Measurements from ENCODE around the gene MTFR2. TPM values are rescaled to one million over a fixed set of nuclear protein-coding genes. Genes with fewer than 3 reads are reported as not detected.

Gene MTFR2
- total RNA-seq, 1 donor from 2014 or later = 1.4 TPM

DNA sequence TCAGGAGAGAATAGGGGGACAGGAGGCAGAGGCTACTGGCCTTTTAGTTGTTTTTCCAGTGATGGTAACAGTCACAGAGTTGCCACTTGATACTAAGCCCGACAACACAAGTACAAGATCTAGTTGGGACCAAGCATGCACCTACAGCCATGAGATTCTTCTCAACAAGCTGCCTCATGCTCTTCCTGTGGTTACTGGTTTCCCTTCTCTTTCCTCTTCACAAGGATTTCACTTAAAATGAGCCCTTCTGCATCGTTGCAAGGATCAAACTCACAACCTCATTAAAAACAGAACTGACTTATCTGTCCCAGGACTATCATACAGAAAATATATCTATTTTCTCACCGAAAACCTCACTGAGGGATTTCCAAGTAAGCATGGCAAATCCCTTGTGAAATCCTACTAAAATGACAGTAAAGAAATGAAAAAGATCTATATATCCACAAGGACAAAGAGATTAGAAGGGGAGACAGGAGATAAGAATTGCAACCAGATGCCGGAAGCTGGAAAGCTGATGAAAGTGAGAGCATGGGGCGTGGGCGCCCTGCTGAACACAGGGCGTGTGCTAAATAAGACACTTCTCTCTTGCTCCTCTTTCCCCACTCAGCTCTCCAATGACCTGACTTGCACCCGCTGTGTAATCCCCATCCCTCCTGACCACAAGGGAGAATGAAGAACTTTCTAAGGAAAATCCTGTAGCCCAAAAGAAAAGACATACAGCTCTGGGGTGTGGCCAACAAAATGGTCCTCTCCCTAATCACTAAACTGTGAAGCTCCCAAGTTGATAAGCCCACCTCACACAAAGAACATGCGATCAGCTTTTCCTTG, 13.4 kb downstream of the MTFR2 start:
- H3K27me3 Mint-ChIP-seq (ENCODE audit: unreplicated experiment) = peaks cover 4% of the 10 kb centered on the region
- H3K9me3 Mint-ChIP-seq (ENCODE audit: unreplicated experiment) = no peaks in the 10 kb centered on the region
- DNase-seq (ENCODE audit: low spot score) = no peak
- TF ChIP-seq, protein P1, sequence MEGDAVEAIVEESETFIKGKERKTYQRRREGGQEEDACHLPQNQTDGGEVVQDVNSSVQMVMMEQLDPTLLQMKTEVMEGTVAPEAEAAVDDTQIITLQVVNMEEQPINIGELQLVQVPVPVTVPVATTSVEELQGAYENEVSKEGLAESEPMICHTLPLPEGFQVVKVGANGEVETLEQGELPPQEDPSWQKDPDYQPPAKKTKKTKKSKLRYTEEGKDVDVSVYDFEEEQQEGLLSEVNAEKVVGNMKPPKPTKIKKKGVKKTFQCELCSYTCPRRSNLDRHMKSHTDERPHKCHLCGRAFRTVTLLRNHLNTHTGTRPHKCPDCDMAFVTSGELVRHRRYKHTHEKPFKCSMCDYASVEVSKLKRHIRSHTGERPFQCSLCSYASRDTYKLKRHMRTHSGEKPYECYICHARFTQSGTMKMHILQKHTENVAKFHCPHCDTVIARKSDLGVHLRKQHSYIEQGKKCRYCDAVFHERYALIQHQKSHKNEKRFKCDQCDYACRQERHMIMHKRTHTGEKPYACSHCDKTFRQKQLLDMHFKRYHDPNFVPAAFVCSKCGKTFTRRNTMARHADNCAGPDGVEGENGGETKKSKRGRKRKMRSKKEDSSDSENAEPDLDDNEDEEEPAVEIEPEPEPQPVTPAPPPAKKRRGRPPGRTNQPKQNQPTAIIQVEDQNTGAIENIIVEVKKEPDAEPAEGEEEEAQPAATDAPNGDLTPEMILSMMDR (IDR thresholded peaks at IDR 0.05; ENCODE audit: unreplicated experiment) = no peak
- H3K36me3 Mint-ChIP-seq (ENCODE audit: low read depth, unreplicated experiment) = no peaks in the 10 kb centered on the region
- H3K4me3 Mint-ChIP-seq (ENCODE audit: unreplicated experiment) = no peak overlapping the region
- H3K27ac Mint-ChIP-seq (ENCODE audit: unreplicated experiment) = no peak overlapping the region
- H3K4me1 Mint-ChIP-seq (ENCODE audit: unreplicated experiment) = peaks cover 5% of the 10 kb centered on the region

DNA sequence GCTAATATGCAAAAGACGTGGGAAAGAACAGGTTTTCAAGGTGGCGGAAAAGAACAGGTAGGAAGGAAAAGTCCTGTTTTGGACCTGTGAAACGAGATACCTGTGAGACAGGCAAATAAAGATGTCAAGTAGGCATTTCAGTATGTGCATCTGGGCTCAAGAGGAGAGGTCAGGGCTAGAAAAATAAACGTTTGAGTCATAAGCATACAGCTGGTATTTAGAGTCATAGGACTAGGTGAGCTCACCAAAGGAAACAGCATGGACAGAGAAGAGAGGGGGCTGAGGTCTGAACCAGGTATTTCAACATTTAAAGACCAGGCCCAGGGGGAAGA, 14.9 kb downstream of the MTFR2 start:
- no peak for DNase-seq (ENCODE audit: low spot score)
- TF ChIP-seq, protein P1 (IDR thresholded peaks at IDR 0.05; ENCODE audit: unreplicated experiment) = no peak
- Mint-ChIP-seq H3K4me3 (ENCODE audit: unreplicated experiment) (no peak overlapping the region), H3K27me3 (ENCODE audit: unreplicated experiment) (peaks cover 4% of the 10 kb centered on the region), H3K4me1 (ENCODE audit: unreplicated experiment) (peaks cover 5% of the 10 kb centered on the region), H3K27ac (ENCODE audit: unreplicated experiment) (no peak overlapping the region), H3K36me3 (ENCODE audit: low read depth, unreplicated experiment) (no peaks in the 10 kb centered on the region), H3K9me3 (ENCODE audit: unreplicated experiment) (no peaks in the 10 kb centered on the region)

DNA sequence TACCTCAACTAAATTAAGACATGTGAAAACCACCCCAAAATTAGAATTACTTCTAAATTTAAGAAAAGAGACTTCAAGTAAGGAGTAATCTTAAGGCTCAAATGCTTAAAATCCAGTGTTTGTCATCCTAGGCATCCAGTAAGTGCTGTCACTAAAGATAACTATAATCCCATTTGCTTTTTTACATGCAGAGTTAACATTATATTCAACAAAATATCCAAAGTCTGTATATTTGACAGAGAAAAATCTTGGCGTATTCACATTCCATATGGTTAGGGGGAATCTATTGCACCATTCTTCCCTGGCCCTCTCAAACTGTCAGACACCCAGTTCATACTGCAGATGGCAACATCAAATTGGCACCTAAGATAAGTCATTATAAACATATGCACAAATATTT, 17.4 kb downstream of the MTFR2 start:
- DNase-seq (ENCODE audit: low spot score) = no peak
- TF ChIP-seq, protein P1 (IDR thresholded peaks at IDR 0.05; ENCODE audit: unreplicated experiment) = no peak
- peaks cover 4% of the 10 kb centered on the region for H3K27me3 Mint-ChIP-seq (ENCODE audit: unreplicated experiment)
- no peak overlapping the region for H3K4me3 Mint-ChIP-seq (ENCODE audit: unreplicated experiment)
- H3K36me3 Mint-ChIP-seq (ENCODE audit: low read depth, unreplicated experiment) = no peaks in the 10 kb centered on the region
- H3K9me3 Mint-ChIP-seq (ENCODE audit: unreplicated experiment) = no peaks in the 10 kb centered on the region
- H3K4me1 Mint-ChIP-seq (ENCODE audit: unreplicated experiment) = peaks cover 12% of the 10 kb centered on the region
- peak overlapping the region; percentile 44 for H3K27ac Mint-ChIP-seq (ENCODE audit: unreplicated experiment)

DNA sequence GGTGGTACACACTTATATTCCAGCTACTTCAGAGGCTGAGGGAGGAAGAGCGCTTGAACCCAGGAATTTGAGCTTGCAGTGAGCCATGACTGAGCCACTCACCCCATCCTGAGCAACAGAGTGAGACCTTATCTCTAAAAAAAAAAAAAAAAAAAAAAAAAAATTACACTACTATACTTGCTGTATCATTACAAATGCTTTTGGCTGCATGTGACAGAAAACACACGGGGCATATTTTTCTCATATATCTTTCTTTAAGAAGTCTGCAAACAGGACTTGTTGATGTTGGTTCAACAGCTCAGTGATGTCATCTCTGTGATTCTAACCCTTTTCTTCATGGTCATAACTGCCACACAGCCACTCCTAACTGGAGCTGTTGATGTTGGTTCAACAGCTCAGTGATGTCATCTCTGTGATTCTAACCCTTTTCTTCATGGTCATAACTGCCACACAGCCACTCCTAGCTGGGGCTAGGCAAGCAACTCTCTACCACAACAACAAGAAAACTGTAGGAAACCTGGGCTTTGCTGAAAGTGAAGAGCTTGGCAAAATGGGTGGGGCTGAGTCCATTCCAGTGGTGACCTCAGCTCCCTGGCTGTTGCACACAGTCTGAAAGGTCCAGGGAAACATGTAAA, 19.8 kb downstream of the MTFR2 start:
- peaks cover 24% of the 10 kb centered on the region for H3K4me1 Mint-ChIP-seq (ENCODE audit: unreplicated experiment)
- H3K27me3 Mint-ChIP-seq (ENCODE audit: unreplicated experiment) = peaks cover 4% of the 10 kb centered on the region
- H3K4me3 Mint-ChIP-seq (ENCODE audit: unreplicated experiment) = no peak overlapping the region
- TF ChIP-seq, protein P1 (IDR thresholded peaks at IDR 0.05; ENCODE audit: unreplicated experiment) = no peak
- no peaks in the 10 kb centered on the region for H3K9me3 Mint-ChIP-seq (ENCODE audit: unreplicated experiment)
- H3K36me3 Mint-ChIP-seq (ENCODE audit: low read depth, unreplicated experiment) = no peaks in the 10 kb centered on the region
- H3K27ac Mint-ChIP-seq (ENCODE audit: unreplicated experiment) = no peak overlapping the region
- DNase-seq (ENCODE audit: low spot score) = no peak

DNA sequence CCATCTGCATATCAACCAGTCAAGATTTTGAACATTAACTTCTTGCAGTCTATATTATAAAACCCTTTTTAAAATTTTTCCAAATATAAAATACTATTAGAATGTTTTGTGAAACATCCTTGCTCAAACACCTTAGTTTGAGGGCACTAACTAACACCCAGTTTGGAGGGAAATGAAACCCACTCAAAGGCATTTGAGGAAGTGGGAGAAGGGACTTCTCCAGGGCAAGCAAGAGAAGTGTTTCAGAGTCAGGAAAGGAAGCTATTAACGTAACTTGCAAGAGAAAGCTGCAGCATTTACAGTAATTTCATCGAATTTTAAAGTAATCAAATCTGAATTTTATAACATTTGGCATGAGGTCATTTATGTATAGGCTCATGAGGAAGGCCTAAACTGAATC, 21.3 kb downstream of the MTFR2 start:
- no peak overlapping the region for H3K4me3 Mint-ChIP-seq (ENCODE audit: unreplicated experiment)
- TF ChIP-seq, protein P1 (IDR thresholded peaks at IDR 0.05; ENCODE audit: unreplicated experiment) = no peak
- peaks cover 4% of the 10 kb centered on the region for H3K27me3 Mint-ChIP-seq (ENCODE audit: unreplicated experiment)
- no peaks in the 10 kb centered on the region for H3K9me3 Mint-ChIP-seq (ENCODE audit: unreplicated experiment)
- no peak overlapping the region for H3K27ac Mint-ChIP-seq (ENCODE audit: unreplicated experiment)
- no peaks in the 10 kb centered on the region for H3K36me3 Mint-ChIP-seq (ENCODE audit: low read depth, unreplicated experiment)
- peaks cover 20% of the 10 kb centered on the region for H3K4me1 Mint-ChIP-seq (ENCODE audit: unreplicated experiment)
- DNase-seq (ENCODE audit: low spot score) = no peak
